Measurements from ENCODE around the gene PRC1. TPM values are rescaled to one million over a fixed set of nuclear protein-coding genes. Genes with fewer than 3 reads are reported as not detected.

PRC1 gene
- polyA plus RNA-seq, 1 donor from 2014 or later: 18.2 TPM

DNA sequence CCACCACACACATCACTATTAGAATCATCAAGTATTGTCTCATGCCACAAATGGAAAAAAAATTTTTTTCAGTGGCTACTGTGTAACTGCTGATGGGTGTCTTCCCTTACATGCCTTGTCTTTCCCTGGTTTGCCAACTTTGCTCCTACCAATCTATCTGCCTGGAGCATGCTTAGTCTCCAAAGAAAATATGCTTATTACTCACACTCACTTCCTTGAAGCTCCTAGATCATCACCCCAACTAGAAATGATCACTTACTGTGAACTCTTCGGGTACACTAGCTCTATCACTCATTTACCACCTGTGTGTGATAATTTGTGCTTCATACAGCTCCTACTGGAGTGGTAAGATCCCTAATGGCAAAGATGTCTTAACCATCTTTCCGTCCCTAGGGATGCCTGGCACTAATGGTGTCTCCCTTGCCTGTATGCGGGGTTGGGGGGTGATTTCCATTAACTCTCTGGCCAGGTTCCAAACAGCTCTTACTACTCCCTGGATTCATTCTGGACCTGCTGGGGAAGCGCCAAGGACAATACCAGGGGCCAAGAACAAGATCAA lies 27.3 kb upstream of the PRC1 start:
- Histone ChIP-seq H3K9ac (ENCODE audit: low read length) (peak overlapping the region; percentile 92), H3K79me2 (replicated peaks; ENCODE audit: insufficient read depth, low read length) (peaks cover 31% of the 10 kb centered on the region), H3K9me3 (ENCODE audit: low read length) (no peaks in the 10 kb centered on the region), H3K9me2 (ENCODE audit: insufficient read depth, low read length) (no peaks in the 10 kb centered on the region), H2AFZ (ENCODE audit: low read depth, low read length) (peak overlapping the region; percentile 86), H3K4me2 (ENCODE audit: low read length) (peak overlapping the region; percentile 77), H4K20me1 (ENCODE audit: insufficient read depth) (no peaks in the 10 kb centered on the region), H3K36me3 (ENCODE audit: insufficient read depth, low read length) (no peaks in the 10 kb centered on the region), H3K4me3 (ENCODE audit: low read length) (peak overlapping the region; percentile 98), H3K27ac (ENCODE audit: low read length) (peak overlapping the region; percentile 82), H3K27me3 (ENCODE audit: insufficient read depth, low read depth, low read length) (no peaks in the 10 kb centered on the region), H3F3A (ENCODE audit: insufficient read depth, low read length, poor library complexity, severe bottlenecking) (no peaks in the 10 kb centered on the region)
- TF ChIP-seq, protein P1, sequence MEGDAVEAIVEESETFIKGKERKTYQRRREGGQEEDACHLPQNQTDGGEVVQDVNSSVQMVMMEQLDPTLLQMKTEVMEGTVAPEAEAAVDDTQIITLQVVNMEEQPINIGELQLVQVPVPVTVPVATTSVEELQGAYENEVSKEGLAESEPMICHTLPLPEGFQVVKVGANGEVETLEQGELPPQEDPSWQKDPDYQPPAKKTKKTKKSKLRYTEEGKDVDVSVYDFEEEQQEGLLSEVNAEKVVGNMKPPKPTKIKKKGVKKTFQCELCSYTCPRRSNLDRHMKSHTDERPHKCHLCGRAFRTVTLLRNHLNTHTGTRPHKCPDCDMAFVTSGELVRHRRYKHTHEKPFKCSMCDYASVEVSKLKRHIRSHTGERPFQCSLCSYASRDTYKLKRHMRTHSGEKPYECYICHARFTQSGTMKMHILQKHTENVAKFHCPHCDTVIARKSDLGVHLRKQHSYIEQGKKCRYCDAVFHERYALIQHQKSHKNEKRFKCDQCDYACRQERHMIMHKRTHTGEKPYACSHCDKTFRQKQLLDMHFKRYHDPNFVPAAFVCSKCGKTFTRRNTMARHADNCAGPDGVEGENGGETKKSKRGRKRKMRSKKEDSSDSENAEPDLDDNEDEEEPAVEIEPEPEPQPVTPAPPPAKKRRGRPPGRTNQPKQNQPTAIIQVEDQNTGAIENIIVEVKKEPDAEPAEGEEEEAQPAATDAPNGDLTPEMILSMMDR (IDR thresholded peaks at IDR 0.05; ENCODE audit: poor library complexity, severe bottlenecking): no peak
- TF ChIP-seq POLR2AphosphoS5 (IDR thresholded peaks at IDR 0.05): no peak

GRCh38 chr15:91018158-91018557 lies 23.8 kb upstream of the PRC1 start:
- Histone ChIP-seq H4K20me1 (ENCODE audit: insufficient read depth) (no peaks in the 10 kb centered on the region), H3K9me2 (ENCODE audit: insufficient read depth, low read length) (no peaks in the 10 kb centered on the region), H3K4me3 (ENCODE audit: low read length) (no peak overlapping the region), H3F3A (ENCODE audit: insufficient read depth, low read length, poor library complexity, severe bottlenecking) (no peaks in the 10 kb centered on the region), H3K9me3 (ENCODE audit: low read length) (no peaks in the 10 kb centered on the region), H3K36me3 (ENCODE audit: insufficient read depth, low read length) (no peaks in the 10 kb centered on the region), H2AFZ (ENCODE audit: low read depth, low read length) (no peak overlapping the region), H3K79me2 (replicated peaks; ENCODE audit: insufficient read depth, low read length) (peaks cover 31% of the 10 kb centered on the region), H3K27me3 (ENCODE audit: insufficient read depth, low read depth, low read length) (no peaks in the 10 kb centered on the region), H3K4me2 (ENCODE audit: low read length) (no peak overlapping the region), H3K27ac (ENCODE audit: low read length) (no peak overlapping the region), H3K9ac (ENCODE audit: low read length) (no peak overlapping the region)
- TF ChIP-seq REST (IDR thresholded peaks at IDR 0.05; ENCODE audit: borderline replicate concordance) (no peak), POLR2AphosphoS5 (IDR thresholded peaks at IDR 0.05) (no peak), EP300 (conservative IDR thresholded peaks at IDR 0.05; ENCODE audit: poor library complexity, severe bottlenecking) (no peak), MXI1 (conservative IDR thresholded peaks at IDR 0.05; ENCODE audit: poor library complexity, severe bottlenecking) (no peak), EZH2 (IDR thresholded peaks at IDR 0.05; ENCODE audit: borderline replicate concordance, insufficient read depth, low read length, poor library complexity, severe bottlenecking) (no peak), RAD21 (conservative IDR thresholded peaks at IDR 0.05) (no peak), SMC3 (conservative IDR thresholded peaks at IDR 0.05; ENCODE audit: poor library complexity) (no peak), TAF1 (IDR thresholded peaks at IDR 0.05; ENCODE audit: low read depth) (no peak)
- TF ChIP-seq, protein P1 (IDR thresholded peaks at IDR 0.05; ENCODE audit: poor library complexity, severe bottlenecking): no peak

All from neural cell (in vitro differentiated cells).